Fibroblast of mammary gland (primary cell): ENCODE measurements around the gene HEXIM1.

Experiments
- DNase-seq: peaks from one replicate; pipeline ENCODE4 v3.0.0-alpha.2; 2010; ENCODE audit warnings: low read depth
- H3K4me3 ChIP-seq: 2 replicates; pipeline ENCODE4 v1.5.1; 2011; ENCODE audit warnings: low read depth, mild to moderate bottlenecking, low read length, moderate library complexity; ENCODE audit not compliant: control insufficient read depth
- TF ChIP-seq, protein P1 (sequence below): conservative IDR thresholded peaks from 2 replicates; pipeline ENCODE4 v1.5.1; 2011; ENCODE audit warnings: low read depth, low read length, inconsistent platforms; ENCODE audit not compliant: control insufficient read depth, insufficient read depth

The HEXIM1 gene, protein sequence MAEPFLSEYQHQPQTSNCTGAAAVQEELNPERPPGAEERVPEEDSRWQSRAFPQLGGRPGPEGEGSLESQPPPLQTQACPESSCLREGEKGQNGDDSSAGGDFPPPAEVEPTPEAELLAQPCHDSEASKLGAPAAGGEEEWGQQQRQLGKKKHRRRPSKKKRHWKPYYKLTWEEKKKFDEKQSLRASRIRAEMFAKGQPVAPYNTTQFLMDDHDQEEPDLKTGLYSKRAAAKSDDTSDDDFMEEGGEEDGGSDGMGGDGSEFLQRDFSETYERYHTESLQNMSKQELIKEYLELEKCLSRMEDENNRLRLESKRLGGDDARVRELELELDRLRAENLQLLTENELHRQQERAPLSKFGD

GRCh38 chr17:45148183-45149036 lies at the start of gene HEXIM1:
Gene HEXIM1 (plus strand): TSS chr17:45148475. CDS start chr17:45149191, 716 bp downstream.
- DNase-seq: peak; percentile 99
- TF ChIP-seq, protein P1, sequence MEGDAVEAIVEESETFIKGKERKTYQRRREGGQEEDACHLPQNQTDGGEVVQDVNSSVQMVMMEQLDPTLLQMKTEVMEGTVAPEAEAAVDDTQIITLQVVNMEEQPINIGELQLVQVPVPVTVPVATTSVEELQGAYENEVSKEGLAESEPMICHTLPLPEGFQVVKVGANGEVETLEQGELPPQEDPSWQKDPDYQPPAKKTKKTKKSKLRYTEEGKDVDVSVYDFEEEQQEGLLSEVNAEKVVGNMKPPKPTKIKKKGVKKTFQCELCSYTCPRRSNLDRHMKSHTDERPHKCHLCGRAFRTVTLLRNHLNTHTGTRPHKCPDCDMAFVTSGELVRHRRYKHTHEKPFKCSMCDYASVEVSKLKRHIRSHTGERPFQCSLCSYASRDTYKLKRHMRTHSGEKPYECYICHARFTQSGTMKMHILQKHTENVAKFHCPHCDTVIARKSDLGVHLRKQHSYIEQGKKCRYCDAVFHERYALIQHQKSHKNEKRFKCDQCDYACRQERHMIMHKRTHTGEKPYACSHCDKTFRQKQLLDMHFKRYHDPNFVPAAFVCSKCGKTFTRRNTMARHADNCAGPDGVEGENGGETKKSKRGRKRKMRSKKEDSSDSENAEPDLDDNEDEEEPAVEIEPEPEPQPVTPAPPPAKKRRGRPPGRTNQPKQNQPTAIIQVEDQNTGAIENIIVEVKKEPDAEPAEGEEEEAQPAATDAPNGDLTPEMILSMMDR: no peak
- peak within 1 kb of the TSS; percentile 80 for H3K4me3 ChIP-seq

DNA sequence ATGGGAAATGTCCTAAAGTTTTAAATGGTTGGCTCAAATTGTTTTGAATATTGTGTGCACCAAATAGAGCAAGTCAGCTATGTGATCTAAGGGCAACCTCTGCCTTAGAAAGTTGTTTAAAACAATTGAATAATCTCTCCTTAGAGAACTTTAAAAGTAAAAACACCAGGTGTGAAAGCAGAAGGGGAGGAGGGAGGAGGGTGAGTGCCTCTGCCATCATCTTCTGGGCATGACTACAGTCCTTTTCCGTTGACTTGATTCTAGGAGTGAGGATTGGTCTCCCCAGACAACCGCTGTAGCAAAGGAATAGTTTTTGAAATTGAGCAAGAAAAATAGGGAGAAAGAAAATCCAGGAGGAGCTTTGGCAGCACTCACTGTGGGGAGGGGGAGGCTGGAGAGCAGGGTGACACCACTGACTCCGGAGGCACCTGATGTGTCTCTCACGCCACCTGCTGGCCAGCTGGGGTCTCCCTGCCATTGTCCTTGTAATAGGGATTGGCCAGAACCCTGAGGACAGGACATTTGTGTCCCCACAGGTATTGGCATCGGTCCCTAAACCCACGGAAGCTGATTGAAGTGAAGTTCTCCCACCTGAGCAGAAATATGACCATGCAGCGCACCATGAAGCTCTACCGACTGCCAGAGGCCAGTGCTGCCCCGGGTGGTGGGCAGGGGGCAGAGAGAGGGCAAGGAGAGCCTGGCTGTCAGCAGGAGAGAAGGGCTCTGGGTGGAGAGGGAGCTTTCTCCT lies 49.2 kb upstream of the HEXIM1 start:
- TF ChIP-seq, protein P1: peak; percentile 82
- peak; percentile 78 for DNase-seq

GRCh38 chr17:45101546-45101882 lies 46.8 kb upstream of the HEXIM1 start:
- TF ChIP-seq, protein P1: no peak
- DNase-seq: no peak
- H3K4me3 ChIP-seq: no peak overlapping the region

More for the DNA sequence above, 49.2 kb upstream of the HEXIM1 start:
- H3K4me3 ChIP-seq: no peak overlapping the region

GRCh38 chr17:45101883-45102811 lies 46.1 kb upstream of the HEXIM1 start:
- no peak overlapping the region for H3K4me3 ChIP-seq
- TF ChIP-seq, protein P1: no peak

DNA sequence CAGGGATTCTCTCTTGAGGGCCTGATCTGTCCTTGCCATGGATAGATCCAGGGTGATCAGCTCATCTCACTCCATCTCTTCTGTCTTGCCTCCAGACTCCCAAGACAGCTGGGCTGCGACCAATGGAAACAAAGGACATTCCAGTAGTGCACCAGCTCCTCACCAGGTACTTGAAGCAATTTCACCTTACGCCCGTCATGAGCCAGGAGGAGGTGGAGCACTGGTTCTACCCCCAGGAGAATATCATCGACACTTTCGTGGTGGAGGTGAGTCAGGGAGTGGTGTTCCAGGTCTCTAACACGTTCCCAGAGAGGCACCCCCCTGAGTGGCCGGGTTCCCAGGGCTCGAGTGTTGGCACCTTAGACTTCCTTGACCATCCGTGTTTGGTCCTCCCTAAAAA lies 45.4 kb upstream of the HEXIM1 start:
- DNase-seq: no peak
- no peak overlapping the region for H3K4me3 ChIP-seq
- TF ChIP-seq, protein P1: no peak

More at GRCh38 chr17:45101883-45102811, 46.1 kb upstream of the HEXIM1 start:
- no peak for DNase-seq

DNA sequence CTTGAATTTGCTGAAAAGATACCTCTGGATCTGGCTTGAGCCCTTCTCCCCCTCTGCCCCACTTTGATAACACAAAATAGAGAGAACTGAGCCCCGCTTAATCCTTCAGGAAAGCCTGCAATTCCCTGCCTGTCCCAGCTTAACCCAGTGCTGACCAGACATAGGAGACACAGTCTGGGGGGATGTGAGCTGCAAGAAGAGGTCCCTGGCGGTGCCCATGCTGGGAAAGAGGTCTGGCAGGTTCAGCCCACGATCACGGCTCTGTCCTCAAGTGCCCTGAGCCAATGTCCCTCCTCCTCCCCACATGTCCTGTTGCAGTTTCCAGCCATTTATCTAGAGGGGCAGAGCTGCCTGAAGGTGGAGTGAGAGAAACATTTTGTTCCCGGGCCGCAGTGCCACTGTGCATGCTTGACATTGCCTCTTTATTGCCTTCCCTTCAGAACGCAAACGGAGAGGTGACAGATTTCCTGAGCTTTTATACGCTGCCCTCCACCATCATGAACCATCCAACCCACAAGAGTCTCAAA lies 44.9 kb upstream of the HEXIM1 start:
- no peak overlapping the region for H3K4me3 ChIP-seq
- DNase-seq: no peak
- TF ChIP-seq, protein P1: no peak
